Measurements from ENCODE around the gene PIK3R2. TPM values are rescaled to one million over a fixed set of nuclear protein-coding genes. Genes with fewer than 3 reads are reported as not detected.
"Not testable (repeated sequence)": the region's sequence is repeated elsewhere in the genome, so short reads cannot be mapped to it uniquely, and the experiment has no call there.

The PIK3R2 gene
- total RNA-seq, 1 donor from 2014 or later, result 16.1 TPM

GRCh38 chr19:18155095-18156087, 2.4 kb downstream of the PIK3R2 start:
- no peak for DNase-seq (ENCODE audit: low spot score)

- no peak for DNase-seq (ENCODE audit: low spot score)
Observed at GRCh38 chr19:18156268-18156667, 3.3 kb downstream of the PIK3R2 start.

GRCh38 chr19:18156841-18157464, 4.0 kb downstream of the PIK3R2 start:
- DNase-seq (ENCODE audit: low spot score), result peak; percentile 95

- DNase-seq (ENCODE audit: low spot score), result peak; percentile 58
Observed at GRCh38 chr19:18157465-18158063, 4.6 kb downstream of the PIK3R2 start.

GRCh38 chr19:18158467-18158866, 5.5 kb downstream of the PIK3R2 start:
- DNase-seq (ENCODE audit: low spot score), result no peak

GRCh38 chr19:18159059-18159616, 6.2 kb downstream of the PIK3R2 start:
- DNase-seq (ENCODE audit: low spot score), result not testable (repeated sequence)

GRCh38 chr19:18159810-18160209, 6.8 kb downstream of the PIK3R2 start:
- no peak for DNase-seq (ENCODE audit: low spot score)

- no peak for DNase-seq (ENCODE audit: low spot score)
Observed at GRCh38 chr19:18160493-18160970, 7.6 kb downstream of the PIK3R2 start.

GRCh38 chr19:18160971-18161635, 8.1 kb downstream of the PIK3R2 start:
- no peak for DNase-seq (ENCODE audit: low spot score)

GRCh38 chr19:18161636-18162002, 8.7 kb downstream of the PIK3R2 start:
- DNase-seq (ENCODE audit: low spot score), result no peak

GRCh38 chr19:18164072-18164471, 11.1 kb downstream of the PIK3R2 start:
- no peak for DNase-seq (ENCODE audit: low spot score)

- no peak for DNase-seq (ENCODE audit: low spot score)
Observed at GRCh38 chr19:18165794-18166544, 13.0 kb downstream of the PIK3R2 start.

- DNase-seq (ENCODE audit: low spot score), result no peak
Observed at GRCh38 chr19:18167011-18167410, 14.0 kb downstream of the PIK3R2 start.

GRCh38 chr19:18167975-18168645, 15.1 kb downstream of the PIK3R2 start:
- no peak for DNase-seq (ENCODE audit: low spot score)

- no peak for DNase-seq (ENCODE audit: low spot score)
Observed at GRCh38 chr19:18168673-18169381, 15.9 kb downstream of the PIK3R2 start.

GRCh38 chr19:18170714-18171255, 17.8 kb downstream of the PIK3R2 start:
- no peak for DNase-seq (ENCODE audit: low spot score)

- DNase-seq (ENCODE audit: low spot score), result no peak
Observed at GRCh38 chr19:18171605-18172327, 18.8 kb downstream of the PIK3R2 start.

- DNase-seq (ENCODE audit: low spot score), result no peak
Observed at GRCh38 chr19:18172331-18173053, 19.5 kb downstream of the PIK3R2 start.

All from umbilical cord (tissue), 2 donors.